Stimulated activated memory B cell treated with anti-CD40 and anti-IgM and Interleukin-4, amounts not matched to agents 10 μg/mL and 1 μg/mL and 100 μg/mL, for 72 hours (primary cell): ENCODE results near the gene SCYGR8.
"Not testable (repeated sequence)": the region's sequence is repeated elsewhere in the genome, so short reads cannot be mapped to it uniquely, and the experiment has no call there.

Experiments
- ATAC-seq: fragments of 150-1000 bp; cut with Tn5 transposase; 2 replicates; pipeline ENCODE4 v1.10.0; 2021
- H3K27ac Mint-ChIP-seq: one replicate; pipeline ENCODE4 v1.8.0; 2022; ENCODE audit warnings: mild to moderate bottlenecking, mixed read lengths
- H3K27me3 Mint-ChIP-seq: one replicate; pipeline ENCODE4 v1.8.0; 2022; ENCODE audit warnings: mixed read lengths
- H3K36me3 Mint-ChIP-seq: one replicate; pipeline ENCODE4 v1.8.0; 2022; ENCODE audit warnings: mixed read lengths
- H3K4me1 Mint-ChIP-seq: one replicate; pipeline ENCODE4 v1.8.0; 2022; ENCODE audit warnings: mixed read lengths
- H3K4me3 Mint-ChIP-seq: one replicate; pipeline ENCODE4 v1.8.0; 2022; ENCODE audit warnings: mild to moderate bottlenecking, moderate library complexity, mixed read lengths
- H3K9me3 Mint-ChIP-seq: one replicate; pipeline ENCODE4 v1.8.0; 2022; ENCODE audit warnings: mixed read lengths

The SCYGR8 gene, protein sequence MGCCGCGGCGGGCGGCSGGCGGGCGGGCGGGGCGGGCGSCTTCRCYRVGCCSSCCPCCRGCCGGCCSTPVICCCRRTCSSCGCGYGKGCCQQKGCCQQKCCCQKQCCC

DNA sequence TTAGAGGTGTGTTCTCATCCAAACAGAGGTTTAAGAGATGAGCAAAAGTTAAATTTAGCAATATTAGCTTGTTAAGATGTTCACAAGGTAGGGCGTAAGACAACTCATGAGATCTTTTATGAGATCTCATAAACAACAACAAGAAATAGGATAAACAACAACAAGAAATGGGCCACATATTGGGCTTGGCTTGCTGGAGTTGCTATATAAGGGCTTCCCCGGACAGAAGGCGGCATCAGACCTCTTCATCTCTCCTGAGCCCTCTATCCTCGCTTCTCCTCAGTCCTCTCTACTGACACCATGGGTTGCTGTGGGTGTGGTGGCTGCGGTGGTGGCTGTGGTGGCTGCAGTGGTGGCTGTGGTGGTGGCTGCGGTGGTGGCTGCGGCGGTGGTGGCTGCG, at the start of gene SCYGR8:
TSS of gene SCYGR8 (plus strand) at position 301 of the 400 bp plus-strand sequence. CDS start at position 301, 0 bp downstream.
- H3K4me1 Mint-ChIP-seq = no peaks in the 10 kb centered on the region
- ATAC-seq = peak; percentile 11
- peaks cover 3% of the 10 kb centered on the region for H3K9me3 Mint-ChIP-seq
- no peak within 1 kb of the TSS for H3K4me3 Mint-ChIP-seq
- no peak within 1 kb of the TSS for H3K27ac Mint-ChIP-seq
- H3K36me3 Mint-ChIP-seq = no peaks in the 10 kb centered on the region
- H3K27me3 Mint-ChIP-seq = peaks cover 9% of the 10 kb centered on the region

DNA sequence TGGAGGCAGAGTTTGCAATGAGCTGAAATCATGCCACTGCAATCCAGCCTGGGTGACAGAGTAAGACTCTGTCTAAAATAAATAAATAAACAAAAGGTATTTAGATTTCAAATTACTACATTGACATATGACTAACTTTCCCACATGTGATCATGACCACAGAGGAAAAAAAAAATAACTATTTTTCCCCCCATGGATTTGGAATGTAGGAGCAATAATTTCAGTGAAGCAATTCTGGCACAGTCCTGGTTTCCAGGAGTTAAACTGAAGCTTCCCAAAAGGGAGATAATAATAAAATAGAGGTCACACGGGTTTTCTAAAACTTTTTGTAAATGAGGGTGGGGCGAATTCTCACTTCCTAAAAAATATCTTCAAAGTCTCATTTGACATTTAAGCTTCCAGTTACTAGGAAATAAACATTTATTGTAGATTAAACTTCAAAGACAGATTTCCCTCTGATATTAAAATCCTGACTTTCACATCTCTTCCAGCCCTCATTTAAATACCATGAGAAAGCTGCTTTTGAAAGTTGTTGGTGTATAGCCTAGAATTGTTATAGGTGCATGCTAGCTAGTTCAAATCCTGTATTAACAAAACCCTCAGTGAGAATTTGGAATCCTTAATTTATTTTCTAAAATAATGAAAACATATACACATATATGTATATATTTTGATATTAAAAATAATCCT, 48.6 kb upstream of the SCYGR8 start:
- no peaks in the 10 kb centered on the region for H3K36me3 Mint-ChIP-seq
- H3K27me3 Mint-ChIP-seq = peaks cover 10% of the 10 kb centered on the region
- no peaks in the 10 kb centered on the region for H3K4me1 Mint-ChIP-seq
- no peaks in the 10 kb centered on the region for H3K9me3 Mint-ChIP-seq
- H3K4me3 Mint-ChIP-seq = no peak overlapping the region
- no peak overlapping the region for H3K27ac Mint-ChIP-seq
- no peak for ATAC-seq

DNA sequence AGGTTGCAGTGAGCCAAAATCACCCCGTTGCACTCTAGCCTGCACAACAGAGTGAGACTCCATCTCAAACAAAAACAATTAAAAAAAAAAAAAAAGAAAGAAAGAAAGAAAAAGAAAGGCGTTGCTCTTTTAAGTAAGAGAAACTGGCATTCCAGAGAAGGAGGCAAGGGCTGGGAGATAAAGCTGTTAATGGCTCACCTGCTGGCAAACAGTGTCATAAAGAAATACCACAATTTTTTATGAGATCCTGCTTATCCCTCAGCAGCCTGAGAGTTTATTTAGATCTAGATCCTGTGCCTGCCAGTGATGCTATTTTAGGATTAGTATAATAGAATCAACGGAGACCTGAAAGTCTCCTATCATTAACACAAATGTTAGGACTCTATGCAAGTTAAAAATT, 44.1 kb upstream of the SCYGR8 start:
- Mint-ChIP-seq H3K4me1 (no peaks in the 10 kb centered on the region), H3K9me3 (no peaks in the 10 kb centered on the region), H3K27me3 (no peaks in the 10 kb centered on the region), H3K27ac (no peak overlapping the region), H3K4me3 (no peak overlapping the region), H3K36me3 (no peaks in the 10 kb centered on the region)
- no peak for ATAC-seq

DNA sequence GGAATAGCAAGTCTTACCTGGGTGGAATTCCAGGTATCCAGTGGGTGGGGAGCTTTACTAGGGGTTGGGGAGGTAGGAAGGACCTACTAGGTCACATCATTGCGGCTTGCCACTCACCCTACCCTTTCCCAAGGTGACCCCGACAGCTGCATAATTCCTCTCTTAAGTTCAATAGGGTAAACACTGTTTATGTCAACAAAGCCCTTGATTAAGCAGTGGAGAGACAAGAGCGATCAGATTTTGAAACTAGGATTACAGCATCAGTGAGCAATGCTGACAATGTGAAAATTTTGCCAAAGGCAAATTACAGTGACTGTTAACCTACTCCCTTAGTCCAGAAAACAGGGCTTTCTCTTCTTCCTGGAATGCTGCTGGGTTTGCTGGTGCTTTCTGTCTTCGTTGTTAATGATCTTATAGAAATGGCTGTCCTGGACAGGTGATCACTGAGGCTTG, 42.4 kb upstream of the SCYGR8 start:
- Mint-ChIP-seq H3K4me1 (no peaks in the 10 kb centered on the region), H3K27ac (no peak overlapping the region), H3K36me3 (no peaks in the 10 kb centered on the region), H3K27me3 (no peaks in the 10 kb centered on the region), H3K4me3 (no peak overlapping the region), H3K9me3 (no peaks in the 10 kb centered on the region)
- no peak for ATAC-seq

DNA sequence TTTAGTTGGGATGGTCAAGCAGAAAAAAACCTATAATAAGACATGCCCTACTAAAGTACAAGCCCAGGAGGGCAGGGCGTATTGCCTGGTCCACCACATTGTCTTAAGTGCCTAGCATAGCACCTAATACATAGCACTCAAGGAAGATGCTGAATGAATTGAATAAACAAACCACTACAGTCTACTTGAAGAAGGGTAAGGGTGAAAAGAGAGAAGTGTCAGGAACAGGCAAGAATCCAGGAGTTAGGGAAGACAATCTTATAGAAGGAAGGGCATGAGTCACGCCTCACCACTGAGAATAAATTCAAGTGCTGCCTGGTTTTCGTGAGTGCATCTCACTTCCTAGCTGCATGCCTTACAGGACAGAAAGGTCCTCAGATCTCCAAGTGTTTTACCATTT, 41.7 kb upstream of the SCYGR8 start:
- no peak overlapping the region for H3K27ac Mint-ChIP-seq
- H3K36me3 Mint-ChIP-seq = no peaks in the 10 kb centered on the region
- no peak overlapping the region for H3K4me3 Mint-ChIP-seq

DNA sequence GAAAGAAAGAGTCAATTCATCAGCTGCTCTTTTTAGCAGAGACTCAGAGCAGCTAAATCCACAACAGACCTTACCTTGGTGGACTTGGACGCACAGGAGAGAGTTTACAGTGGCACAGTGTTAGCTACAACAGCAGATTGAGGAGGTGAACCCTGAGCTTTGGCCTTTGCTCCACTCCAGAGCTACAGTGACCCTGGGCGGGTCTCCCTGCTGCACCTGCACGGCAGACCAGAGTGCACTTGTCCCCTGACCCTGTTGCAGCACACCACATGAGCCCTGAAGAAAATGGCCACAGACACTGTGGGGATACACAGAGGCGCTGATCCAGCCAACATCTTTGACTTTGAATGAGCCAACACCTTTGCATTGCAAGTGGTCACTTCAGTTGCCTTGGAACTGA, 38.8 kb upstream of the SCYGR8 start:
- H3K27ac Mint-ChIP-seq = no peak overlapping the region
- ATAC-seq = peak; percentile 12
- no peaks in the 10 kb centered on the region for H3K4me1 Mint-ChIP-seq
- H3K27me3 Mint-ChIP-seq = no peaks in the 10 kb centered on the region
- H3K9me3 Mint-ChIP-seq = no peaks in the 10 kb centered on the region
- H3K4me3 Mint-ChIP-seq = no peak overlapping the region
- no peaks in the 10 kb centered on the region for H3K36me3 Mint-ChIP-seq

More for the DNA sequence above, 41.7 kb upstream of the SCYGR8 start:
- H3K9me3 Mint-ChIP-seq = no peaks in the 10 kb centered on the region
- H3K4me1 Mint-ChIP-seq = no peaks in the 10 kb centered on the region
- H3K27me3 Mint-ChIP-seq = no peaks in the 10 kb centered on the region
- ATAC-seq = no peak

DNA sequence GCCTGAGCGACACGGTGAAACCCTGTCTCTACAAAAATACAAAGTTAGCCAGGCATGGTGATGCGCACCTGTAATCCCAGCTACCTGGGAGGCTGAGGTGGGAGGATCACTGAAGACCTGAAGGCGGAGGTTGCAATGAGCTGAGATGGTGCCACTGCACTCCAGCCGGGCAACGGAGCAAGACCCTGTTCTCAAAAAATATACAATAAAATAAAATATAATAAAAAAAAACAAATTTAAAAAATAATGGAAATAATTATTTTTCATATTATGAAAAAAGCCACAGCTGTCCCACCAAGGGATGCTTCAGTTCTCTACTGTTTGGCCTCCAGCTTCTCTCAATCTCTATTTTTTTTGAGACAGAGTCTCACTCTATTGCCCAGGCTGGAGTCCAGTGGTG, 38.3 kb upstream of the SCYGR8 start:
- no peak overlapping the region for H3K4me3 Mint-ChIP-seq

DNA sequence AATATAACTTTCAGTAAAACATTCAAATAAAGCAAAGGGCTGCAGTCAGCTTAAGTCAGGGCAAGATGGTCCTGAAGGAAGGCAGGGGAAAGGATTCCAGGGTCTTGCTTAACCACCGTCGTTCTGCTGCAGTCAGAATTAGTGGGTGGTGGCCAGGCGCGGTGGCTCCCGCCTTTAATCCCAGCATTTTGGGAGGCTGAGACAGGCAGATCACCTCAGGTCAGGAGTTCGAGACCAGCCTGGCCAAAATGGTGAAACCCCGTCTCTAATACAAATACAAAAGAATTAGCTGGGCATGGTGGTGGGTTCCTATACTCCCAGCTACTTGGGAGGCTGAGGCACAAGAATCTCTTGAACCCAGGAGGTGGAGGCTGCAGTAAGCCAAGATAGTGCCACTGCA, 34.7 kb upstream of the SCYGR8 start:
- Mint-ChIP-seq H3K4me3 (no peak overlapping the region), H3K9me3 (no peaks in the 10 kb centered on the region), H3K27ac (no peak overlapping the region), H3K4me1 (no peaks in the 10 kb centered on the region), H3K36me3 (no peaks in the 10 kb centered on the region), H3K27me3 (no peaks in the 10 kb centered on the region)
- no peak for ATAC-seq

More for the DNA sequence above, 38.3 kb upstream of the SCYGR8 start:
- Mint-ChIP-seq H3K27ac (no peak overlapping the region), H3K27me3 (no peaks in the 10 kb centered on the region), H3K36me3 (no peaks in the 10 kb centered on the region), H3K4me1 (no peaks in the 10 kb centered on the region), H3K9me3 (no peaks in the 10 kb centered on the region)
- ATAC-seq = no peak

DNA sequence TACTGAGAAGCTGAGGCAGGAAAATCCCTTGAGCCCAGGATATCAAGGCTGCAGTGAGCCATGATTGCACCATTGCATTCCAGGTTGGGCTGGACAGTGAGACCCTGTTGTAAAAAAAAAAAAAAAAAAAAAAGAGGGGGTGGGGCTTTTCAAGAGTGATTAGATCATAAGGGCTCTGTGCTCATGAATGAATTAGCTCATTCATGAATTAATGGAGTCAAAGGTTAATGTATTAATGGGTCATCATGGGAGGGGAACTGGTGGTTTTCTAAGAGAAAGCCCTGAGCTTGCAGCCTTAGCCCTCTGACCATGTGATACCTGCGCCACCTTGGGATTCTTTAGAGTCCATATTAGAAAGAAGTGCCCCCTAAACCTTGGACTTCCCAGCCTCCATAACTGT, 32.4 kb upstream of the SCYGR8 start:
- no peaks in the 10 kb centered on the region for H3K4me1 Mint-ChIP-seq

DNA sequence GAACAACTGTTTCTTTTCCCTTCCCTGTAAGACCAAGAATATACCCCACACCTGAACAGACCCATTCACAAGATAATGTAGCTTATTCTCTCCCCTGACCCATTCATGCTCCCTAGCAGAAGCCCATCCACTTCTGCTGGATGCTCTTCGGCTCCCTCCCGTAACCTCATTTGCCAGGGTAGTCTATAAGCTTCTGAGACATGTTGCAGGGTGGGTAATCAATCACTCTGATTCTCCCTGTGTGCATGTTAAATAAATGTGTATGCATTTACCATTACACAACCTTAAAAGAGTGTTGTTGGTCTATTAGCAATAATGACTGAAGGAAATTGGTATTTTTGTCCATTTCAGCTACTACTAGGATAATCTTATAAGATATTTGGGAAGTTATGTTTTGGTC, 29.2 kb upstream of the SCYGR8 start:
- H3K4me1 Mint-ChIP-seq = no peaks in the 10 kb centered on the region
- no peaks in the 10 kb centered on the region for H3K9me3 Mint-ChIP-seq
- no peaks in the 10 kb centered on the region for H3K36me3 Mint-ChIP-seq
- peaks cover 14% of the 10 kb centered on the region for H3K27me3 Mint-ChIP-seq
- no peak for ATAC-seq
- no peak overlapping the region for H3K27ac Mint-ChIP-seq
- no peak overlapping the region for H3K4me3 Mint-ChIP-seq

More for the DNA sequence above, 32.4 kb upstream of the SCYGR8 start:
- Mint-ChIP-seq H3K36me3 (no peaks in the 10 kb centered on the region), H3K9me3 (no peaks in the 10 kb centered on the region), H3K27me3 (no peaks in the 10 kb centered on the region), H3K27ac (no peak overlapping the region), H3K4me3 (no peak overlapping the region)
- ATAC-seq = no peak

DNA sequence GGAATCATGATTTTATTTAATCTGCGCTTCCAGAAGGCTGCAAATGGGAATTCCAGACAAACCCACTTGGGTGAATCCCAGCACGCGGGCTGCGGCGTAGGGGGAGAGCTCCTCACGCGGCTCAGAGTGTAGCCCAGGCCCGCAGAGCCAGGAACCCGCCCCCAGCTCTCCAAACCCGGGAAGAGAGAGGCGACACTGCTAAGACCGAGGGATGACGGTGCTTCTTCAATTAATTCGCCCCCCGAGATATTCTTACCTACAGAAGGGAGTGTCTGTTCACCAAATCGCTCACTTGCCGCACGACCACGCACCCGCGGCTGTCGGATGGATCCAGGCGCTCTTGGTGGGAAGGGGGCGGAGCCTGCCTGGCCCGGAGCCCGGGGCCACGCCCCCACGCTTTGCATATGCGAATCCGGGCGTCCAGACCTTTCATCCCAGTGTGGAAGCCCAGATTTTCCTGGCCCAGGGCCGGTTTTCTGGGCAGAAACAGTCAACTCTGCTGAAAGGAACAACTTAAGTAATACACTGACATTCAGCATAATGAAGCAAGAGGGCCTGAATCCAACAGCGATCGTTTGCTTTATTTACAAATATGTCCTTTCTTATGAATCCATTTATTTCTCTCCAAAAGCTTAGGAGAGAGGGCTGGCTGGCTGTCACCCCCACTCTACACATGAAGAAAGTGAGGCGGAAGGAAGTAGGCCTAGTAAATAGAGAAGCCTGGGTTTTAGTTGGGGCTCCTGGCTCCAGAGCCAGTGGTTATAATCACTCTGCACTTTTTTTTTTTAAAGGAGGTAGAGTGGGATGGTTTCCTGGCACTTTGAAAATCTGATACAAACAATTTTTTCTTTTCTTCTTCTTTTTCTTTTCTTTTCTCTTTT, 27.8 kb upstream of the SCYGR8 start, which contains the start of gene SLC19A3:
TSS of gene SLC19A3 (minus strand) at position 342 of the 881 bp plus-strand sequence. CDS start 15,710 bp downstream, outside the sequence.
- Mint-ChIP-seq H3K4me1 (no peaks in the 10 kb centered on the region), H3K9me3 (no peaks in the 10 kb centered on the region), H3K36me3 (no peaks in the 10 kb centered on the region), H3K27me3 (peaks cover 28% of the 10 kb centered on the region), H3K4me3 (peak within 1 kb of the TSS; percentile 6), H3K27ac (no peak within 1 kb of the TSS)
- no peak for ATAC-seq

DNA sequence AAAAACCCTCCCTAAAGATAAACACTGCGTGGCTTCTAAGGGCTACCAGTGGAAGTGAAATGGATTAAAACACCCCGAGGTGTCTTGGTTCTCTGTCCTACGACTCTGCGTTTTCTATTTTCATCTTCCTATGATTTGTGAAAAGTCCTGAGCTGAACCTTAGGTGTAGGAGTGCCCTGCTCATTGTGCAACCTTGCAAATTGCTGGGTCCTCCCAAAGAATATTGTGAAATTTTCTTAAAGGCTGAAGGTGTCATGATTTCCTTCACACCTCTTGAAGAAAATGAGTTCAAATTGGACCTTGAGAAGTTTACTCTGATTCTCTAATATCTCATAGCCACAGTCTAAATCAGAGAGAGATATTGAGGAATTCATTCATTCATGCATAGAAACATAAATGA, 26.1 kb upstream of the SCYGR8 start:
- H3K9me3 Mint-ChIP-seq = no peaks in the 10 kb centered on the region
- no peak overlapping the region for H3K27ac Mint-ChIP-seq
- no peak overlapping the region for H3K4me3 Mint-ChIP-seq
- peaks cover 40% of the 10 kb centered on the region for H3K27me3 Mint-ChIP-seq
- H3K4me1 Mint-ChIP-seq = no peaks in the 10 kb centered on the region
- ATAC-seq = no peak
- no peaks in the 10 kb centered on the region for H3K36me3 Mint-ChIP-seq

DNA sequence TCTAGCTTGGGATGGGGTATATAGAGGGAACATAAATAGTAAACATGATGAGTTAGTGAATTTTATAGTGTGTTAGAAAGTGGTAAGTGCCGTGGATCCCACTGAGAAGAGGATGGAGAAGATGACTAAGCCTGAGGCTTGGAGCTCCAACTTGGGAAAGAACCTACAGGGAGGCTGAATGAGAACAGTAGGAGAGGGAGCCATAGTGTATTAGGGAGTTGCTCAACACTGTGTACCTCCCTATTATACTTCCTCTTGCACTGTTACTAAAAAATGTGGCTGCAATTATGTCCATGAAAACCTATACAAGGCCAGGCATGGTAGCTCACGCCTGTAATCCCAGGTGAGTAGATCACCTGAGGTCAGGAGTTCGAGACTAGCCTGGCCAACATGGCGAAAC, 25.0 kb upstream of the SCYGR8 start:
- Mint-ChIP-seq H3K4me1 (no peaks in the 10 kb centered on the region), H3K27ac (no peak overlapping the region), H3K27me3 (peaks cover 40% of the 10 kb centered on the region), H3K4me3 (no peak overlapping the region), H3K9me3 (no peaks in the 10 kb centered on the region), H3K36me3 (no peaks in the 10 kb centered on the region)
- no peak for ATAC-seq

DNA sequence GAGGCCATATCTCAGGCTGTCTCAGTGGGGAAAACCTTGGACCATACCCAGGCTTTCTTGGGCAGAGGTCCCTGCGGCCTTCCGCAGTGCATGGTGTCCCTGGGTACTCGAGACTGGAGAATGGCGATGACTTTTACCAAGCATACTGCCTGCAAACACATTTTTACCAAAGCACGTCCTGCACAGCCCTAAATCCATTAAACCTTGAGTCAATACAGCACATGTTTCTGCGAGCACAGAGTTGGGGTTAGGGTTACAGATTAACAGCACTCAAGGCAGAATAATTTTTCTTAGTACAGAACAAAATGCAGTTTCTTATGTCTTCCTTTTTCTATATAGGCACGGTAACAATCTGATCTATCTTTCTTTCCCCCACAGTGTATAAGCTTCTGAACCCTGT, 22.9 kb upstream of the SCYGR8 start:
- peaks cover 51% of the 10 kb centered on the region for H3K27me3 Mint-ChIP-seq
- H3K4me1 Mint-ChIP-seq, H3K27ac Mint-ChIP-seq, H3K9me3 Mint-ChIP-seq, H3K36me3 Mint-ChIP-seq, H3K4me3 Mint-ChIP-seq, ATAC-seq: not testable (repeated sequence)

DNA sequence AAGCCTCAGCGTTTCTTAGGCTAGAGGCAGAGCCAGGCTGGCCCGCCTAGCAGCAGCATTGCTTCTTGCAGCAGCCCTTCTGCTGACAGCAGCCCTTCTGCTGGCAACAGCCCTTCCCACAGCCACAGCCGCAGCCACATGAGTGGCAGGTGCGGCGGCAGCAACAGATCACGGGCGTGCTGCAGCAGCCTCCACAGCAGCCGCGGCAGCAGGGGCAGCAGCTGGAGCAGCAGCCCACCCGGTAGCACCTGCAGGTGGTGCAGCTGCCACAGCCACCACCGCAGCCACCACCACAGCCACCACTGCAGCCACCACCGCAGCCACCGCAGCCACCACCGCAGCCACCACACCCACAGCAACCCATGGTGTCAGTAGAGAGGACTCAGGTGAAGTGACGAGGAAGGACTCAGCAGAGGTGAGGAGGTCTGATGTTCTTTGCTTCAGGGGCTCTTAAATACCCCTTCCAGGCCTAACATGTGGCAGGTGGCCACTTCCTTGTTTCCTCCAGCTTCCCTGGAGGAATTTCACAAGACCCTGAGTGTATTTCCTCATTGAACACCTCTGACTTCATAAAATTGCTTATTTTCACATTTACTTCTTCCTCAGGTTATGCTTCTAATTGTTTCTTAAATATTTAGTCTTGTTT, 21.2 kb upstream of the SCYGR8 start, which contains the start of gene SCYGR6:
TSS of gene SCYGR6 (minus strand) at position 364 of the 646 bp plus-strand sequence. CDS start at position 364, 0 bp downstream.
- H3K9me3 Mint-ChIP-seq = no peaks in the 10 kb centered on the region

More for the DNA sequence above, 21.2 kb upstream of the SCYGR8 start, which contains the start of gene SCYGR6:
- no peaks in the 10 kb centered on the region for H3K4me1 Mint-ChIP-seq
- no peaks in the 10 kb centered on the region for H3K36me3 Mint-ChIP-seq
- no peak for ATAC-seq
- peaks cover 54% of the 10 kb centered on the region for H3K27me3 Mint-ChIP-seq
- no peak within 1 kb of the TSS for H3K27ac Mint-ChIP-seq
- H3K4me3 Mint-ChIP-seq = no peak within 1 kb of the TSS
